ENCODE data around the gene TREH. TPM values are rescaled to one million over a fixed set of nuclear protein-coding genes. Genes with fewer than 3 reads are reported as not detected.

TREH gene
- total and polyA plus RNA-seq, 2 donors, result 0.39 TPM; not detected in 1

- H3K27me3 ChIP-seq (ENCODE audit: control insufficient read depth in 2 of 2, insufficient read depth in 1 of 2, low read length in 1 of 2), result peaks cover 0 to 6% of the 10 kb centered on the region in 2 donors
- H3K9me3 ChIP-seq (ENCODE audit: control insufficient read depth in 2 of 2, insufficient read depth in 1 of 2, low read length in 1 of 2), result peaks cover 0 to 8% of the 10 kb centered on the region in 2 donors
- no peaks in the 10 kb centered on the region for H3K4me1 ChIP-seq (ENCODE audit: control insufficient read depth in 2 of 2, insufficient read depth in 2 of 2, low read length in 2 of 2)
- H3K36me3 ChIP-seq (ENCODE audit: control insufficient read depth in 2 of 2, insufficient read depth in 2 of 2, low read length in 1 of 2), result no peaks in the 10 kb centered on the region
- 98% methylated on average over 6 of the region's 6 CpGs for WGBS
- no peak for DNase-seq (ENCODE audit: low read depth in 6 of 9, low spot score in 9 of 9)
- no peak overlapping the region for H3K27ac ChIP-seq (ENCODE audit: low read depth in 1 of 2, low read length in 1 of 2)
- H3K4me3 ChIP-seq (ENCODE audit: low read length in 2 of 2), result no peak overlapping the region
Measured at GRCh38 chr11:118677977-118678376, 1.5 kb downstream of the TREH start.

- Histone ChIP-seq H3K27ac (ENCODE audit: low read depth in 1 of 2, low read length in 1 of 2) (no peak overlapping the region), H3K4me1 (ENCODE audit: control insufficient read depth in 2 of 2, insufficient read depth in 2 of 2, low read length in 2 of 2) (no peaks in the 10 kb centered on the region)
- WGBS, result 98% methylated on average over 1 of the region's 1 CpG
Measured at GRCh38 chr11:118674082-118674435, 5.4 kb downstream of the TREH start.

GRCh38 chr11:118673361-118674081 lies 5.9 kb downstream of the TREH start:
- Histone ChIP-seq H3K4me1 (ENCODE audit: control insufficient read depth in 2 of 2, insufficient read depth in 2 of 2, low read length in 2 of 2) (no peaks in the 10 kb centered on the region), H3K36me3 (ENCODE audit: control insufficient read depth in 2 of 2, insufficient read depth in 2 of 2, low read length in 1 of 2) (no peaks in the 10 kb centered on the region), H3K27ac (ENCODE audit: low read depth in 1 of 2, low read length in 1 of 2) (no peak overlapping the region), H3K27me3 (ENCODE audit: control insufficient read depth in 2 of 2, insufficient read depth in 1 of 2, low read length in 1 of 2) (peaks cover 0 to 3% of the 10 kb centered on the region in 2 donors), H3K9me3 (ENCODE audit: control insufficient read depth in 2 of 2, insufficient read depth in 1 of 2, low read length in 1 of 2) (peaks cover 0 to 8% of the 10 kb centered on the region in 2 donors), H3K4me3 (ENCODE audit: low read length in 2 of 2) (no peak overlapping the region)
- 95% methylated on average over 6 of the region's 6 CpGs for WGBS
- DNase-seq (ENCODE audit: low read depth in 6 of 9, low spot score in 9 of 9), result no peak

More at GRCh38 chr11:118674082-118674435, 5.4 kb downstream of the TREH start:
- peaks cover 0 to 8% of the 10 kb centered on the region in 2 donors for H3K9me3 ChIP-seq (ENCODE audit: control insufficient read depth in 2 of 2, insufficient read depth in 1 of 2, low read length in 1 of 2)
- no peak for DNase-seq (ENCODE audit: low read depth in 6 of 9, low spot score in 9 of 9)
- H3K36me3 ChIP-seq (ENCODE audit: control insufficient read depth in 2 of 2, insufficient read depth in 2 of 2, low read length in 1 of 2), result no peaks in the 10 kb centered on the region
- H3K27me3 ChIP-seq (ENCODE audit: control insufficient read depth in 2 of 2, insufficient read depth in 1 of 2, low read length in 1 of 2), result peaks cover 0 to 3% of the 10 kb centered on the region in 2 donors
- no peak overlapping the region for H3K4me3 ChIP-seq (ENCODE audit: low read length in 2 of 2)

- WGBS, result 70% methylated on average over 1 of the region's 1 CpG
- Histone ChIP-seq H3K36me3 (ENCODE audit: control insufficient read depth in 2 of 2, insufficient read depth in 2 of 2, low read length in 1 of 2) (no peaks in the 10 kb centered on the region), H3K4me1 (ENCODE audit: control insufficient read depth in 2 of 2, insufficient read depth in 2 of 2, low read length in 2 of 2) (no peaks in the 10 kb centered on the region), H3K27ac (ENCODE audit: low read depth in 1 of 2, low read length in 1 of 2) (no peak overlapping the region), H3K4me3 (ENCODE audit: low read length in 2 of 2) (no peak overlapping the region), H3K9me3 (ENCODE audit: control insufficient read depth in 2 of 2, insufficient read depth in 1 of 2, low read length in 1 of 2) (peaks cover 0 to 8% of the 10 kb centered on the region in 2 donors), H3K27me3 (ENCODE audit: control insufficient read depth in 2 of 2, insufficient read depth in 1 of 2, low read length in 1 of 2) (peaks cover 0 to 3% of the 10 kb centered on the region in 2 donors)
- DNase-seq (ENCODE audit: low read depth in 6 of 9, low spot score in 9 of 9), result no peak
Measured at GRCh38 chr11:118672846-118673245, 6.6 kb downstream of the TREH start.

- DNase-seq (ENCODE audit: low read depth in 6 of 9, low spot score in 9 of 9), result no peak
- no peaks in the 10 kb centered on the region for H3K36me3 ChIP-seq (ENCODE audit: control insufficient read depth in 2 of 2, insufficient read depth in 2 of 2, low read length in 1 of 2)
- peaks cover 0 to 3% of the 10 kb centered on the region in 2 donors for H3K27me3 ChIP-seq (ENCODE audit: control insufficient read depth in 2 of 2, insufficient read depth in 1 of 2, low read length in 1 of 2)
- no peak overlapping the region for H3K4me3 ChIP-seq (ENCODE audit: low read length in 2 of 2)
- no peak overlapping the region for H3K27ac ChIP-seq (ENCODE audit: low read depth in 1 of 2, low read length in 1 of 2)
- H3K4me1 ChIP-seq (ENCODE audit: control insufficient read depth in 2 of 2, insufficient read depth in 2 of 2, low read length in 2 of 2), result no peaks in the 10 kb centered on the region
- H3K9me3 ChIP-seq (ENCODE audit: control insufficient read depth in 2 of 2, insufficient read depth in 1 of 2, low read length in 1 of 2), result peaks cover 0 to 6% of the 10 kb centered on the region in 2 donors
- 98% methylated on average over 2 of the region's 2 CpGs for WGBS
Measured at GRCh38 chr11:118671254-118671653, 8.2 kb downstream of the TREH start.

GRCh38 chr11:118670063-118670462 lies 9.4 kb downstream of the TREH start:
- Histone ChIP-seq H3K4me3 (ENCODE audit: low read length in 2 of 2) (no peak overlapping the region), H3K36me3 (ENCODE audit: control insufficient read depth in 2 of 2, insufficient read depth in 2 of 2, low read length in 1 of 2) (no peaks in the 10 kb centered on the region), H3K9me3 (ENCODE audit: control insufficient read depth in 2 of 2, insufficient read depth in 1 of 2, low read length in 1 of 2) (no peaks in the 10 kb centered on the region), H3K27me3 (ENCODE audit: control insufficient read depth in 2 of 2, insufficient read depth in 1 of 2, low read length in 1 of 2) (peaks cover 0 to 3% of the 10 kb centered on the region in 2 donors), H3K4me1 (ENCODE audit: control insufficient read depth in 2 of 2, insufficient read depth in 2 of 2, low read length in 2 of 2) (no peaks in the 10 kb centered on the region), H3K27ac (ENCODE audit: low read depth in 1 of 2, low read length in 1 of 2) (no peak overlapping the region)
- DNase-seq (ENCODE audit: low read depth in 6 of 9, low spot score in 9 of 9), result no peak
- WGBS, result 95% methylated on average over 2 of the region's 2 CpGs

GRCh38 chr11:118666371-118666770 lies 13.1 kb downstream of the TREH start:
- whole genome bisulfite sequencing, result 95% methylated on average over 5 of the region's 5 CpGs
- no peak for DNase-seq (ENCODE audit: low read depth in 6 of 9, low spot score in 9 of 9)
- no peak overlapping the region for H3K27ac ChIP-seq (ENCODE audit: low read depth in 1 of 2, low read length in 1 of 2)
- H3K27me3 ChIP-seq (ENCODE audit: control insufficient read depth in 2 of 2, insufficient read depth in 1 of 2, low read length in 1 of 2), result no peaks in the 10 kb centered on the region
- no peak overlapping the region for H3K4me3 ChIP-seq (ENCODE audit: low read length in 2 of 2)
- no peaks in the 10 kb centered on the region for H3K4me1 ChIP-seq (ENCODE audit: control insufficient read depth in 2 of 2, insufficient read depth in 2 of 2, low read length in 2 of 2)
- no peaks in the 10 kb centered on the region for H3K36me3 ChIP-seq (ENCODE audit: control insufficient read depth in 2 of 2, insufficient read depth in 2 of 2, low read length in 1 of 2)
- no peaks in the 10 kb centered on the region for H3K9me3 ChIP-seq (ENCODE audit: control insufficient read depth in 2 of 2, insufficient read depth in 1 of 2, low read length in 1 of 2)

GRCh38 chr11:118663902-118664301 lies 15.5 kb downstream of the TREH start:
- Histone ChIP-seq H3K4me3 (ENCODE audit: low read length in 2 of 2) (no peak overlapping the region), H3K27me3 (ENCODE audit: control insufficient read depth in 2 of 2, insufficient read depth in 1 of 2, low read length in 1 of 2) (no peaks in the 10 kb centered on the region), H3K9me3 (ENCODE audit: control insufficient read depth in 2 of 2, insufficient read depth in 1 of 2, low read length in 1 of 2) (no peaks in the 10 kb centered on the region), H3K36me3 (ENCODE audit: control insufficient read depth in 2 of 2, insufficient read depth in 2 of 2, low read length in 1 of 2) (no peaks in the 10 kb centered on the region), H3K4me1 (ENCODE audit: control insufficient read depth in 2 of 2, insufficient read depth in 2 of 2, low read length in 2 of 2) (peaks cover 2 to 8% of the 10 kb centered on the region in 2 donors), H3K27ac (ENCODE audit: low read depth in 1 of 2, low read length in 1 of 2) (no peak overlapping the region)
- no peak for DNase-seq (ENCODE audit: low read depth in 6 of 9, low spot score in 9 of 9)
- WGBS, result 92% methylated on average over 3 of the region's 3 CpGs

- Histone ChIP-seq H3K36me3 (ENCODE audit: control insufficient read depth in 2 of 2, insufficient read depth in 2 of 2, low read length in 1 of 2) (no peaks in the 10 kb centered on the region), H3K4me3 (ENCODE audit: low read length in 2 of 2) (no peak overlapping the region), H3K9me3 (ENCODE audit: control insufficient read depth in 2 of 2, insufficient read depth in 1 of 2, low read length in 1 of 2) (no peaks in the 10 kb centered on the region), H3K27me3 (ENCODE audit: control insufficient read depth in 2 of 2, insufficient read depth in 1 of 2, low read length in 1 of 2) (no peaks in the 10 kb centered on the region), H3K4me1 (ENCODE audit: control insufficient read depth in 2 of 2, insufficient read depth in 2 of 2, low read length in 2 of 2) (peaks cover 2 to 11% of the 10 kb centered on the region in 2 donors), H3K27ac (ENCODE audit: low read depth in 1 of 2, low read length in 1 of 2) (no peak overlapping the region)
- no peak for DNase-seq (ENCODE audit: low read depth in 6 of 9, low spot score in 9 of 9)
- WGBS, result 97% methylated on average over 4 of the region's 4 CpGs
Measured at GRCh38 chr11:118663381-118663780, 16.1 kb downstream of the TREH start.
